HG03045 (cell line): ENCODE results near the gene UMODL1.

Source experiments
- ATAC-seq: cut with Tn5 transposase; IDR thresholded peaks from one replicate; pipeline ENCODE4 v1.9.1; 2021; ENCODE audit warnings: mild to moderate bottlenecking, moderate library complexity; ENCODE audit not compliant: unreplicated experiment

The UMODL1 gene

GRCh38 chr21:42057851-42058437 is 13.2 kb upstream of the UMODL1 start:
- no peak for ATAC-seq

GRCh38 chr21:42058631-42059111 is 12.4 kb upstream of the UMODL1 start:
- no peak for ATAC-seq

- no peak for ATAC-seq
Measured at GRCh38 chr21:42059141-42059540, 12.0 kb upstream of the UMODL1 start.

GRCh38 chr21:42059721-42060120 is 11.4 kb upstream of the UMODL1 start:
- no peak for ATAC-seq

GRCh38 chr21:42060166-42060565 is 11.0 kb upstream of the UMODL1 start:
- no peak for ATAC-seq

GRCh38 chr21:42061195-42061985 is 9.7 kb upstream of the UMODL1 start:
- ATAC-seq, result peak; percentile 47

GRCh38 chr21:42061986-42062235 is 9.2 kb upstream of the UMODL1 start:
- no peak for ATAC-seq

GRCh38 chr21:42062236-42063022 is 8.7 kb upstream of the UMODL1 start:
- ATAC-seq, result peak; percentile 52

GRCh38 chr21:42063191-42063570 is 7.9 kb upstream of the UMODL1 start:
- ATAC-seq, result no peak

- no peak for ATAC-seq
Measured at GRCh38 chr21:42063571-42064521, 7.3 kb upstream of the UMODL1 start.

GRCh38 chr21:42066521-42066920 is 4.6 kb upstream of the UMODL1 start:
- ATAC-seq, result no peak

- no peak for ATAC-seq
Measured at GRCh38 chr21:42067531-42068255, 3.4 kb upstream of the UMODL1 start.

- no peak for ATAC-seq
Measured at GRCh38 chr21:42068256-42068545, 2.9 kb upstream of the UMODL1 start.

- no peak for ATAC-seq
Measured at GRCh38 chr21:42068592-42068991, 2.5 kb upstream of the UMODL1 start.

GRCh38 chr21:42069327-42069726 is 1.8 kb upstream of the UMODL1 start:
- no peak for ATAC-seq

GRCh38 chr21:42069843-42070242 is 1.3 kb upstream of the UMODL1 start:
- ATAC-seq, result no peak

- no peak for ATAC-seq
Measured at GRCh38 chr21:42073145-42074099, 2.3 kb downstream of the UMODL1 start.

GRCh38 chr21:42075686-42076471 is 4.8 kb downstream of the UMODL1 start:
- no peak for ATAC-seq
